Transverse colon (tissue), 4 donors: ENCODE results near the gene CIP2A. TPM values are rescaled to one million over a fixed set of nuclear protein-coding genes. Genes with fewer than 3 reads are reported as not detected.

Source experiments
- DNase-seq: peaks from one replicate; pipeline ENCODE4 v3.0.0-alpha.2; 2019
- H3K27ac ChIP-seq, 4 donors: fragments of 200-600 bp; sonication (generic); 2 replicates each; pipeline ENCODE4 v1.5.1; 2016 to 2018; ENCODE audit warnings: inconsistent platforms in 4 of 4
- H3K27me3 ChIP-seq: fragments of 200-600 bp; sonication (generic); 2 replicates; pipeline ENCODE4 v1.5.1; 2017; ENCODE audit warnings: inconsistent platforms
- H3K36me3 ChIP-seq, 4 donors: fragments of 200-600 bp; sonication (generic); 2 replicates each; pipeline ENCODE4 v1.5.1; 2017 to 2019; ENCODE audit warnings: inconsistent platforms in 4 of 4
- H3K4me1 ChIP-seq, 4 donors: fragments of 200-600 bp; sonication (generic); 2 replicates each; pipeline ENCODE4 v1.5.1; 2017 to 2020; ENCODE audit warnings: inconsistent platforms in 4 of 4
- H3K4me3 ChIP-seq, 4 donors: fragments of 200-600 bp; sonication (generic); 1 replicate in 1 of 4; 2 replicates in 3 of 4; pipeline versions ENCODE4 v1.5.1 to v1.6.1; 2017 to 2019; ENCODE audit warnings: inconsistent platforms in 4 of 4
- H3K9me3 ChIP-seq, 2 donors: fragments of 200-600 bp; sonication (generic); 2 replicates each; pipeline ENCODE4 v1.5.1; 2017 to 2019; ENCODE audit warnings: inconsistent platforms in 2 of 2
- EP300 ChIP-seq: sonication (generic); formaldehyde crosslinking; IDR thresholded peaks from one replicate; pipeline ENCODE4 v1.6.1; 2017; ENCODE audit warnings: antibody characterized with exemption, low read depth
- POLR2A ChIP-seq: fragments of 450-650 bp; IDR thresholded peaks from one replicate; pipeline ENCODE4 v1.6.1; 2016; ENCODE audit warnings: antibody characterized with exemption, mild to moderate bottlenecking, moderate library complexity
- POLR2AphosphoS5 ChIP-seq, 3 donors: sonication (generic); formaldehyde crosslinking; IDR thresholded peaks; one replicate each; pipeline ENCODE4 v1.6.1; 2016; ENCODE audit warnings: antibody characterized with exemption in 3 of 3
- WGBS, 2 donors: methylation state at CpG; one replicate each; pipeline ENCODE4 v1.1.5; 2018; ENCODE audit warnings: low coverage in 1 of 2; 5-methylcytosine and 5-hydroxymethylcytosine counted together
- in situ Hi-C, 4 donors: fragments of 200-750 bp; cut with MboI; loops; one replicate each; pipeline versions ENCODE4 v1.15.0 to v1.15.1; 2017; ENCODE audit warnings: low sequenced_read_pairs in 3 of 4, low pct_ligation_motif_present in 1 of 4, low pct_unique_long_range_greater_than_20kb in 1 of 4
- intact Hi-C: fragments of 100-400 bp; cut with DNase I; formaldehyde crosslinking; loops from one replicate; pipeline ENCODE4 v1.15.1; 2023; ENCODE audit warnings: low total_unique reads
- total RNA-seq, 4 donors: library from RNA; depleted of rRNA; stranded (reverse); fragments of >200 nt; gene quantifications; one replicate each; pipeline ENCODE4 v1.1.0, GENCODE V29; 2016
- TF ChIP-seq, protein P1 (sequence below), 5 experiments: fragments of 200-600 bp in 3 of 5; fragments of 450-650 bp in 2 of 5; sonication (generic) in 3 of 5; IDR thresholded peaks; 1 replicate in 2 of 5; 2 replicates in 3 of 5; pipeline ENCODE4 v1.5.1; 2016 to 2017; ENCODE audit warnings: antibody characterized with exemption in 5 of 5, inconsistent platforms in 3 of 5, mild to moderate bottlenecking in 2 of 5, moderate library complexity in 1 of 5

CIP2A gene
- total RNA-seq, 4 donors from 2014 or later, result 0.40 to 3.2 (median 2.0) TPM

DNA sequence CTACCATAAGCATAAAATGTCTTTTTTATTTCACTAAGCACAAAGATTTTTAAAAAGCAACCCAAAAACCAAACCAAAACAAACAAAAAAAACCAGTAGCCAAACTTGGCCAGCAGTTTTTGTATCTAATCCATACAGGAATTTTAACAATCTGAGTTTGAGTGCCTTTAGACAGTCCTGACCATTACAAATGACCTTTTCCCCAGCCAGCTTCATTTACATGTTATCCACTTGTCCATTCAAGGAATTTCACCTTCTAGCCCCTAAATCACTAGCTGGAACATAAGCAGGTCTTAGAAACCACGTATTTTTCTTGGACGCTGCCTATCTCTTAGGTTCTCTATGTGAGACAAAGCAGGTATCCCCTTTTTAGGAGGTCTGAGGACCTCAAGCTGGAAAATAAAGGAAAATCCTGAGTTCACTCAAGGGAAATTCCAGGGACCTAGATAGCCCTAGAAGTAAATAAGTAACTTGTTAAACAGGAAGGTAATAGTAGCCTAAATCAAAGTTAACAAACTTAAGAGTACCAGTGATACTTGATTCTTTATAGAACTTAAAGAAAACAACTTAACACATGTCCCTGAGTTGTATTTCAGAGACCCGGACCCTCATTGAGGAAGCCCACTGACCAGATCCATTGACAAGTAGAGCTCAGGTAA lies 34.2 kb downstream of the CIP2A start:
- intact Hi-C loops (loop anchor here (5.0 kb wide), 1 partner anchor 63 kb away; no protein-coding TSS in a partner anchor), in situ Hi-C loops (loop anchor here in 3 of 4 donors (5.0 to 10.0 kb wide), 2 partner anchors 60 to 63 kb away; no protein-coding TSS in a partner anchor)
- peak overlapping the region; percentile 8 to 64 (median 53) for H3K27ac ChIP-seq
- WGBS, 2 donors, result 43% methylated on average over 3 of the region's 3 CpGs
- H3K4me1 ChIP-seq, result peaks cover 0 to 38% (median 22%) of the 10 kb centered on the region in 4 donors
- peak overlapping the region in 1 of 4 donors; percentile 5 for H3K4me3 ChIP-seq
- H3K36me3 ChIP-seq, result no peaks in the 10 kb centered on the region
- no peaks in the 10 kb centered on the region for H3K27me3 ChIP-seq
- no peaks in the 10 kb centered on the region for H3K9me3 ChIP-seq
- no peak for DNase-seq
- no peak for TF ChIP-seq EP300
- TF ChIP-seq POLR2A, result no peak
- no peak for TF ChIP-seq POLR2AphosphoS5 (IDR thresholded peaks at IDR 0.05)
- TF ChIP-seq, protein P1, sequence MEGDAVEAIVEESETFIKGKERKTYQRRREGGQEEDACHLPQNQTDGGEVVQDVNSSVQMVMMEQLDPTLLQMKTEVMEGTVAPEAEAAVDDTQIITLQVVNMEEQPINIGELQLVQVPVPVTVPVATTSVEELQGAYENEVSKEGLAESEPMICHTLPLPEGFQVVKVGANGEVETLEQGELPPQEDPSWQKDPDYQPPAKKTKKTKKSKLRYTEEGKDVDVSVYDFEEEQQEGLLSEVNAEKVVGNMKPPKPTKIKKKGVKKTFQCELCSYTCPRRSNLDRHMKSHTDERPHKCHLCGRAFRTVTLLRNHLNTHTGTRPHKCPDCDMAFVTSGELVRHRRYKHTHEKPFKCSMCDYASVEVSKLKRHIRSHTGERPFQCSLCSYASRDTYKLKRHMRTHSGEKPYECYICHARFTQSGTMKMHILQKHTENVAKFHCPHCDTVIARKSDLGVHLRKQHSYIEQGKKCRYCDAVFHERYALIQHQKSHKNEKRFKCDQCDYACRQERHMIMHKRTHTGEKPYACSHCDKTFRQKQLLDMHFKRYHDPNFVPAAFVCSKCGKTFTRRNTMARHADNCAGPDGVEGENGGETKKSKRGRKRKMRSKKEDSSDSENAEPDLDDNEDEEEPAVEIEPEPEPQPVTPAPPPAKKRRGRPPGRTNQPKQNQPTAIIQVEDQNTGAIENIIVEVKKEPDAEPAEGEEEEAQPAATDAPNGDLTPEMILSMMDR (IDR thresholded peaks at IDR 0.05), result no peak

GRCh38 chr3:108554229-108554628 lies 35.0 kb downstream of the CIP2A start:
- no peaks in the 10 kb centered on the region for H3K36me3 ChIP-seq
- TF ChIP-seq POLR2AphosphoS5 (IDR thresholded peaks at IDR 0.05) (no peak), POLR2A (no peak), EP300 (no peak)
- TF ChIP-seq, protein P1 (IDR thresholded peaks at IDR 0.05), result no peak
- DNase-seq, result no peak
- intact Hi-C loops (loop anchor here (5.0 kb wide), 1 partner anchor 62 kb away; no protein-coding TSS in a partner anchor), in situ Hi-C loops (loop anchor here in 3 of 4 donors (5.0 to 10.0 kb wide), 2 partner anchors 59 to 62 kb away; no protein-coding TSS in a partner anchor)
- H3K27ac ChIP-seq, result peak overlapping the region in 2 of 4 donors; percentile 8 to 53
- no peaks in the 10 kb centered on the region for H3K27me3 ChIP-seq
- H3K4me3 ChIP-seq, result no peak overlapping the region
- peaks cover 0 to 38% (median 22%) of the 10 kb centered on the region in 4 donors for H3K4me1 ChIP-seq
- H3K9me3 ChIP-seq, result no peaks in the 10 kb centered on the region

- Histone ChIP-seq H3K4me3 (no peak overlapping the region), H3K27ac (no peak overlapping the region), H3K27me3 (no peaks in the 10 kb centered on the region), H3K9me3 (no peaks in the 10 kb centered on the region), H3K4me1 (peaks cover 0 to 38% (median 22%) of the 10 kb centered on the region in 4 donors), H3K36me3 (no peaks in the 10 kb centered on the region)
- DNase-seq, result no peak
- TF ChIP-seq, protein P1 (IDR thresholded peaks at IDR 0.05), result peak; percentile 43 to 56 (median 51)
- no peak for TF ChIP-seq EP300
- whole genome bisulfite sequencing, 2 donors, result 46 to 56% methylated on average over 4 of the region's 4 CpGs
- in situ Hi-C loops, result loop anchor here in 3 of 4 donors (5.0 to 10.0 kb wide), 2 partner anchors 58 to 60 kb away; no protein-coding TSS in a partner anchor
- intact Hi-C loops, result loop anchor here (5.0 kb wide), 1 partner anchor 60 kb away; no protein-coding TSS in a partner anchor
Measured at GRCh38 chr3:108552267-108553159, 36.7 kb downstream of the CIP2A start.

DNA sequence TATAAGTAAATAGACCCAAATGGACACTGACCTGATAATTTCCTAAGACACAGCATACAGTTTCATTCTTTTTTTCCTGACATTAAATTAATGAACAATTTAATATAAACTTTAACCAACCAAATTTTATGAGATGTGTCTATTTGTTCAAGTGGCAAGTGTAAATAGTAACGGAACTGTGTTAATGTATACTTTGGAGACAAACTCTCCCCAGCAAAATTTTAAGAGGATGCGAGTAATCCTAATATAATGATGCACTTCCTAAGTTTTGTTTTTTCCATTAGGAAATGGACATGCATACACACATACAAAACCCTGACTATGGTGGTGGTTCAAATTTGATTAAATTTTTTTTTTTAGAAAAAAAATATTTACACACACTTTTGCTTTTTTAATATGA lies 40.4 kb downstream of the CIP2A start:
- no peak overlapping the region for H3K27ac ChIP-seq
- DNase-seq, result no peak
- H3K4me1 ChIP-seq, result peaks cover 0 to 8% (median 4%) of the 10 kb centered on the region in 4 donors
- intact Hi-C loops (no loop called here), in situ Hi-C loops (no loop called here)
- H3K9me3 ChIP-seq, result no peaks in the 10 kb centered on the region
- H3K27me3 ChIP-seq, result no peaks in the 10 kb centered on the region
- TF ChIP-seq POLR2A (no peak), EP300 (no peak), POLR2AphosphoS5 (IDR thresholded peaks at IDR 0.05) (no peak)
- TF ChIP-seq, protein P1 (IDR thresholded peaks at IDR 0.05), result no peak
- H3K36me3 ChIP-seq, result no peaks in the 10 kb centered on the region
- 80 to 96% methylated on average over 2 of the region's 2 CpGs for WGBS, 2 donors
- H3K4me3 ChIP-seq, result no peak overlapping the region
